GM21423 (cell line): ENCODE data around the gene TNFRSF1A.

Experiments
- ATAC-seq: cut with Tn5 transposase; IDR thresholded peaks from one replicate; pipeline ENCODE4 v1.9.1; 2021; ENCODE audit warnings: mild to moderate bottlenecking, moderate library complexity; ENCODE audit not compliant: unreplicated experiment

TNFRSF1A gene

GRCh38 chr12:6324936-6325750 lies 16.7 kb downstream of the TNFRSF1A start:
- no peak for ATAC-seq

- ATAC-seq, result no peak
These were observed 17.7 kb downstream of the TNFRSF1A start for GRCh38 chr12:6323995-6324711.

DNA sequence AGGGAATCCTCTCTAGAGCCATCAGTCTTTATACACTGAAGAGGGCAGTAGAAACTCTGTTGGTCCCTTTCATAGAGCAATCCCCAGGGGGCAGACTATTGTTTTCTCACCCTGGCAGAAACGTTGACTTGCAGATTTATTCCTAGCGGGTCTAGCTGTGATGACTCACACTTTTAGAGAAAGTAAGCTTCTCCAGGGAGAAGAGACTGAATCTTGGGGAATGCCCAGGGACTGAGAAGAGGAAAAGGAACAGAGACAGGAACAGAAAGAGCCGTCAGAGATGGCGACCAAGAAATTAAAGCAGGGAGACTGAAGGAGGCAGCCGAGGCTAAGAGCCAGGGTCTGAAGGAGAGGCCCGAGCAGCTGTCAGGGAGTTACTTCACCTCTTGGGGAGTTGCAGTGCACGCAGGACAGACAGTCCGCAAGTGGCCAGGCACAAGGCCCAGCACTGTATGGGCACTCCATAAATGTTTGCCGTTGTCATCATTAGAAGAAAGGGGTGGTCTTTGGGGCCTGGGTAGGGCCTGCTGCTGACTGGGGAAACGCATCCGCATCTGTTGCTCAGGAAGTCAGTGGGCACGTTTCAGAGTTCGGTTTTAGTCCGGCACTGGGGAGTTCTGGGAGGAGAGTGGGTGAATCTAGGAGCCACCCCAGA lies 18.4 kb downstream of the TNFRSF1A start:
- peak; percentile 69 for ATAC-seq

GRCh38 chr12:6322969-6323339 lies 18.9 kb downstream of the TNFRSF1A start:
- peak; percentile 14 for ATAC-seq

GRCh38 chr12:6322352-6322751 lies 19.5 kb downstream of the TNFRSF1A start:
- ATAC-seq, result no peak

- ATAC-seq, result no peak
These were observed 20.0 kb downstream of the TNFRSF1A start for GRCh38 chr12:6321905-6322304.

DNA sequence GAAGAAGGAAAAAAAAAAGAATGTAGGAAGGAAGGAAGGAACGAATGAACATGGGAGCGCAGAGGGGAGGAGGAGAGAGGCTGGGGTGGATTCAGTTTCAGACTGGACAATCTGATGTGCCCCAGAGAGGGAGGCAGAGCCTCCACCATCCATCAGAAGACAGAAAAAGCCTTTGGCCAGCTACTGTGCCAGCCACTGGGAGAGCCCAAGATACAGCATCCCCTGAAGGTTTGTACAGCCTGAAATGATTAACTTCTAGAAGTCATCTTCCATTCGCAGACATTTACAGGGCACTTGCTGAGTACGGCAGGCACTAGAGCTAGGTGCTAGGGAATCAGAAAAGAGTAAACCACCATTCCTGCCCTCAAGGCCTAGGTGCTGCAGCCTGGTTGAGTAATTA lies 22.4 kb downstream of the TNFRSF1A start:
- no peak for ATAC-seq

DNA sequence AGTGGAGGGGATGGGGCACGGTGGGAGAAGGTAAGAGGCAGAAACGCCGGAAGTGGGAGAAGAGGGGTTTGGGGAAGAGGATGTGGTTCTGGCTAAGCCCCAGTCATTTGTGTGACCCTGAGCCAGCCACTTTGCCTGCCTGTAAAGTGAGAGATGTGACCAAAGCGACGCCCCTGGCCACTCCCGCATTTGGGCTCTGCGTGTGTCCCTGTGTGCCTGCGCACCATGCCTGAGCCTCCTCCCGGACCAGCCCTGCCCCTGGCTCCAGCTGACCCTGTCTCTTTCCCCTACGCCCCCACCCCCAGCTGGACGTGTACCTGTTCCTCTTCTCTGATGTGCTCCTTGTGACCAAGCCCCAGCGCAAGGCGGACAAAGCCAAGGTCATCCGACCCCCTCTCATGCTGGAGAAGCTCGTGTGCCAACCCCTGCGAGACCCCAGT lies 23.4 kb downstream of the TNFRSF1A start:
- ATAC-seq, result no peak

DNA sequence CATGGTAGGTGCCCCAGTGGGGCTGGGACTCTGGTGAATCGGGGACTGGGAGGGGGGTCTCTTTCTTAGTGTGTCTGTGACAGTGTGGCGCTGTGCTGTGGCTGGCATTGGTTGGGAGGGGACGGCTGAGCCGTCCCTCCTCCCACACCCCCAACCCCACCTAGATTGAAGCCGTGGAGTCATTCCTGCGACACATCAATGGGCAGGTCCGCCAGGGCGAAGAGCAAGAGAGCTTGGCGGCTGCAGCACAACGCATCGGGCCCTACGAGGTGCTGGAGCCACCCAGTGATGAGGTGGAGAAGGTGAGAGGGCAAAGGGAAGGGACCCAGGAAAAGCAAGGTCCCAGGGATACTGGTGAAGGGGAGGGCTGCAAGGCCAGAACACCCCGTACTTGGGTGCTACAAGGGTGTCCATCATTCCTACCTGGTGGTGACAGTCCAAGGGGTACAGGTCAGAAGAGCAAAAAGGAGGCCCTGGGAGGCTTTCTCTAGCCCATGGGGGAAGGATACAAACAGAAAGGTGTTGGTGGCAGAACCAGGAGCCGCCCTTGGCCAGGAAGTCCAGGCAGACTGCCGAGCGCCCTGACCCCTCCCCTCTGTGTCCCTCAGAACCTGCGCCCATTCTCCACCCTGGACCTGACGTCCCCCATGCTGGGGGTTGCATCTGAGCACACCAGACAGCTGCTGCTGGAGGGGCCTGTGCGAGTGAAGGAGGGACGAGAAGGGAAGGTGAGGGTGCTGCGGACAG lies 24.0 kb downstream of the TNFRSF1A start:
- no peak for ATAC-seq

DNA sequence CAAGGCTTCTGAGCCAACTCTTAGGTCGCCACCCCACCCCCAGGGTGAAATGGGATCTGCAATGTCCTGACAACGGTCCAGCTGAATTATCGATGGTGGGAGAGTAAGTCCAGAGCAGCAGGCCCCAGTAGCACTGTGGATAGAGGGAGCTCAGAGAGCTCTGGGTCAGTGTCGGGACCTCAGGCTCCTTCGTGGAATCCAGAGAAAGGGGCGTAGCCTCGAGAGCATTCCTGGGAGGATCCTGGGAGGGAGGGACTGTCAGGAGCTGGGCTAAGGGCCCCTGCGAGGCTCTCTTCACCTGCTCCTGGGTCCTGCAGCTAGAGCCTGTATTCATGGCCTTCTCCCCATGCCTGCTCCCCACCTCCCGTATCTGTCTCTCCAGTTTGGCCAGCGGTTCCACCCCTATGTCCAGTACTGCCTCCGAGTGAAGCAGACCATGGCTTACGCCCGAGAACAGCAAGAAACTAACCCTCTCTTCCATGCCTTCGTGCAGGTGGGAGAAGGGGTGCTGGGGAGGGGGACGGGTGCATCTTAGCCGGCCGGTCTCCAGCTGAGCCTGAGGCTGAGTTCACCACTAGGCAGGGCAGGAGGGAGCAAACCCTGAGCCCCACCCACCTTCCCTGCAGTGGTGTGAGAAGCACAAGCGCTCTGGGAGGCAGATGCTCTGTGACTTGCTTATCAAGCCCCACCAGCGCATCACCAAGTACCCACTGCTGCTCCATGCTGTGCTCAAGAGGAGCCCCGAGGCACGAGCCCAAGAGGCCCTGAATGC lies 24.8 kb downstream of the TNFRSF1A start:
- no peak for ATAC-seq

DNA sequence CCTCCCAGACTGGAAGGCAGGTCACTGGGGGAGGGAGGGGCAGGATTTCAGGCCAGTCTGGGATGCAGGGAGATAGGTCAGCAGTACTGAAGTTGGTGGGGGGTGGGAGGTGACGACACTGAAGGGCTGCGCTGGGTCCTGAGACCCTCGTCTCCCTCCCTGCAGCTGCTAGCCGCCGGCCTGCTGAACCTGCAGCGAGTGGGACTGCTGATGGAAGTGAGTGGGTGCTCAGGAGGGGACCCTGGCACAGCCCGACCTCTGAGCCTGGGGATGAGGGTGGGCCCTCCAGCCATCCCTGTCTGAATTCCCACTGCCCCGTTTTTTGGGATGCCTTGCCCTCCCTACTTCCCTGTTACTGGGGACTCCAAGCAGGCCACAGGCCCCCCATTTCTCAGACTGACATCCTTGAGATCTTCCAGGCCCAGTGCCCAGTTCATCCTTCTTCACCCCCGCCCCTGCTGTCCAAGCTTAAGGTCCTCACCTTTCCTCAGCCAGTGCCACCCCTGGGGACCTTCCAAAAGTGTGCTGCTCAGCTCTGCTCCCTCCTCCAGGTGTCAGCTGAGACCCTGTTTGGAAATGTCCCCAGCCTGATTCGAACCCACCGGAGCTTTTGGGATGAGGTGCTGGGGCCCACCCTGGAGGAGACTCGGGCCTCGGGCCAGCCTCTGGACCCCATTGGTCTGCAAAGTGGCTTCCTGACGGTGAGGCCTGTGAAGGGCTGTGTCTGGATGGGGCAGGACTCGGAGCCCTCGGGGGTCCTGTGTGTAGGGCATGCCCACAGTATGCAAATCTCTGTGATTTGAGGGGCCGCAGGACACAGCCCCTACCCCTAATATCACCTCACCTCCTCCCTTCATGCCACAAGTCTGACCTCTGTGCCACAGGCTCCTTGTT lies 25.9 kb downstream of the TNFRSF1A start:
- ATAC-seq, result no peak

GRCh38 chr12:6315184-6315583 lies 26.7 kb downstream of the TNFRSF1A start:
- no peak for ATAC-seq

DNA sequence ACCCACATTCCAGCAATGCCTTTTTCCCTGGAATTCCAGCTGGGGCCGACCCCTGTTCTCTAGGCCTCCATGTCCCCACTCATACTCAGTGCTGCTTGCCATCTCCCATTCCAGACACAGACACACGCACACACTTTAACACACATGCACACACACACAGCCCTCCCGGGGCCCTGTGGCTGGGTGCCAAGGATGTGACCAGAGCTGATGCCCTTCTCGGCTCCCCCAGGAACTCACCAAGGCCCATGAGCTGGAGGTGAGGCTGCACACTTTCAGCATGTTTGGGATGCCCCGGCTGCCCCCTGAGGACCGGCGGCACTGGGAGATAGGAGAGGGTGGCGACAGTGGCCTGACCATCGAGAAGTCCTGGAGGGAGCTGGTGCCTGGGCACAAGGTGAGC lies 27.1 kb downstream of the TNFRSF1A start:
- ATAC-seq, result no peak

DNA sequence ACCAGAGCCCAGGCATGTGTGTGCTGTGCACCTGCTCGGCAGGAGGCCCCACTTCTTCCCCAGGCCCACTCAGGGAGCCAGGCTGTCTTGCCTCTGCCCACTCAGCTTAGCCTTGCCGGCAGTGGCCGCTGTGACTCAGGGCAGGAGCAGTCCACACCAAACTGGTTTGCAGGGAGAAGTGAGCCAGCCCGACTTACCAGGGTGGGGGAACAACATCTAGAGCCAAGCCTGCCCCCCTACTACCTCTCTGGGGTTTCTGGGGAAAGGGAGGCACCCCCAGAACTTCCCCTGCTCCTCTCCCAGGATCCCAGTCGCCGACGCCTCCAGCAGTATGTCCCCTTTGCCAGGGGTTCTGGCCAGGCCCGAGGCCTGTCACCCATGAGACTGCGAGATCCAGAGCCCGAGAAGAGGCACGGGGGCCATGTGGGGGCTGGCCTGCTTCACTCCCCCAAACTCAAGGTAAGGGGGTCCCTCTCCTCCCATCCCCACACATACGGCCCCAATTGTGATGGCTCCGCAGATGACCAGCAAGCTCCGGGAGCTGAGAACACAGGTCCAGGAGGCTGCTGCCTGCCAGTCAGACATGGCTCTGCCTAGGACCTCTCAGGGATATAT lies 28.4 kb downstream of the TNFRSF1A start:
- no peak for ATAC-seq

GRCh38 chr12:6312529-6313325 lies 29.1 kb downstream of the TNFRSF1A start:
- ATAC-seq, result peak; percentile 49

DNA sequence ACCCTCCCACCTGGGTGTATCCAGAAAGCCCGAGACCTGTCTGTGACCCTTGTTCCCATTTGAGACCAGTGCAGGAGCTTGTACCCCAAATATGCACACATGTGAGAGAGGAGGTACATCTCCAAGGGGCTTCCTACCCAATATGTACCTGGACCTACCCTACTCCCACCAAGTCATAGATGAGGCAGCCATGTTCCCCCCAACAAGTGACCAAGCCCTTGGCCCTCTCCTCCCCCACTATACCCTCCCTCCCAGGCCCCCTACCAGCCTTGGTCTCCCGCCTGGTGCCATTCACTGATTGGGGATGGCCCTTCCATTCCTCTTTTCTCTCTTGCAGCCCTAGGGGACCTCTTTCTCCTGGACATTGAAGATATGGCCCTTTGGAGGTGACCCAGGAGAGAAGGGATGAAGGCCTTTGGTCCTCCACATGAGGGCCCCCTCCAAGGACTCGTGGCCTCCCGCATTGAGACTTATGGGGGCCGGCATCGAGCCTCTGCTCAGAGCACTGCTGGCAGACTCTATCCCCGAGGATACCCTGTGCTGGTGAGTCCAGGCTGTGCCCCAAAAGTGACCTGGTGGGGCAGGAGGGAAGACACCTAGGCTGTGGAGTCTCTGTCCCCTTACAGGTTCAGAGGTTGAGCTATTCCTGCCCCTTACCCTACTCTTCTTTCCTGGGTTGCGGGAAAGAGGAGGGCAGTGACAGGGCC lies 29.9 kb downstream of the TNFRSF1A start:
- no peak for ATAC-seq

- ATAC-seq, result no peak
These were observed 30.9 kb downstream of the TNFRSF1A start for GRCh38 chr12:6310771-6311610.
